ENCODE data around the gene MTCH1. TPM values are rescaled to one million over a fixed set of nuclear protein-coding genes. Genes with fewer than 3 reads are reported as not detected.

Gene MTCH1
- total and polyA plus RNA-seq, 2 donors (not counting 1 experiment from before 2014, with no cell fraction given) = 91.7 to 150 TPM

GRCh38 chr6:36977470-36977941, 8.5 kb downstream of the MTCH1 start:
- Mint-ChIP-seq H3K27ac (no peak overlapping the region), H3K4me1 (peaks cover 34% of the 10 kb centered on the region), H3K9me3 (ENCODE audit: insufficient read depth) (no peaks in the 10 kb centered on the region), H3K4me3 (no peak overlapping the region), H3K27me3 (no peaks in the 10 kb centered on the region)
- ChIA-PET POLR2A (interaction anchor here (0.6 to 1.4 kb wide), 4 partner anchors 40 to 211 kb away, joined by 3 to 18 read pairs (median 4); no protein-coding TSS in a partner anchor), CTCF (interaction anchor here (0.5 to 9.7 kb wide), 28 partner anchors 9 to 335 kb away, joined by 3 to 223 read pairs (median 5); partner anchors contain the start of genes C6orf89, MTCH1, PI16 and PPIL1)
- no peak overlapping the region for H3K4me2 ChIP-seq (replicated peaks; ENCODE audit: low read depth, low read length, poor library complexity, severe bottlenecking)
- H3K27me3 ChIP-seq (replicated peaks in 1 of 4; ENCODE audit: control extremely low read depth in 1 of 4, control insufficient read depth in 3 of 4, insufficient read depth in 4 of 4, low read length in 3 of 4) = no peaks in the 10 kb centered on the region
- no peak overlapping the region for H3K4me3 ChIP-seq (ENCODE audit: control extremely low read depth in 1 of 5, extremely low read depth in 1 of 5, insufficient read depth in 1 of 5, low read depth in 2 of 5, low read length in 4 of 5)
- intact Hi-C loops (cut with micrococcal nuclease) = loop anchor here (1.0 kb wide), 3 partner anchors 30 to 233 kb away; no protein-coding TSS in a partner anchor
- ATAC-seq (ENCODE audit: low read depth) = peak; percentile 75
- H3K79me2 ChIP-seq (ENCODE audit: control insufficient read depth, insufficient read depth, low read length) = peaks cover 45% of the 10 kb centered on the region
- H3K27ac ChIP-seq (ENCODE audit: low read length in 2 of 2) = no peak overlapping the region
- WGBS (ENCODE audit: insufficient coverage) = 92% methylated on average over 10 of the region's 16 CpGs
- H3K4me1 ChIP-seq (ENCODE audit: control insufficient read depth in 2 of 2, insufficient read depth in 2 of 2, low read length in 2 of 2) = no peaks in the 10 kb centered on the region
- H3K9me3 ChIP-seq (ENCODE audit: control extremely low read depth in 1 of 3, control insufficient read depth in 2 of 3, insufficient read depth in 1 of 3, low read length in 2 of 3) = no peaks in the 10 kb centered on the region
- TF ChIP-seq EZH2 (IDR thresholded peaks at IDR 0.05; ENCODE audit: borderline replicate concordance, insufficient read depth, low read depth, low read length, poor library complexity, severe bottlenecking) (no peak), CTCF (IDR thresholded peaks at IDR 0.05) (peak; percentile 72)
- peak; percentile 69 for DNase-seq
- H2AFZ ChIP-seq (ENCODE audit: insufficient read depth, low read depth, low read length, poor library complexity, severe bottlenecking) = no peak overlapping the region
- peaks cover under 1 to 83% of the 10 kb centered on the region in 2 experiments for H3K36me3 ChIP-seq (replicated peaks in 1 of 2; ENCODE audit: control extremely low read depth in 1 of 2, control insufficient read depth in 1 of 2, extremely low read depth in 1 of 2, insufficient read depth in 2 of 2, low read length in 1 of 2)
- H3K9ac ChIP-seq (ENCODE audit: low read length) = no peak overlapping the region
- H4K20me1 ChIP-seq (ENCODE audit: control insufficient read depth, insufficient read depth, low read length, poor library complexity, severe bottlenecking) = peaks cover 71% of the 10 kb centered on the region

- DNase-seq = no peak
- H3K9me3 Mint-ChIP-seq (ENCODE audit: insufficient read depth) = no peaks in the 10 kb centered on the region
- H4K20me1 ChIP-seq (ENCODE audit: control insufficient read depth, insufficient read depth, low read length, poor library complexity, severe bottlenecking) = peaks cover 67% of the 10 kb centered on the region
- H3K27ac Mint-ChIP-seq = no peak overlapping the region
- H3K4me3 ChIP-seq (ENCODE audit: control extremely low read depth in 1 of 5, extremely low read depth in 1 of 5, insufficient read depth in 1 of 5, low read depth in 2 of 5, low read length in 4 of 5) = no peak overlapping the region
- TF ChIP-seq EZH2 (IDR thresholded peaks at IDR 0.05; ENCODE audit: borderline replicate concordance, insufficient read depth, low read depth, low read length, poor library complexity, severe bottlenecking) (no peak), CTCF (IDR thresholded peaks at IDR 0.05) (no peak)
- no peaks in the 10 kb centered on the region for H3K9me3 ChIP-seq (ENCODE audit: control extremely low read depth in 1 of 3, control insufficient read depth in 2 of 3, insufficient read depth in 1 of 3, low read length in 2 of 3)
- CTCF ChIA-PET = interaction anchor here (0.6 to 9.7 kb wide), 16 partner anchors 9 to 445 kb away, joined by 3 to 223 read pairs (median 6); partner anchors contain the start of gene MTCH1
- intact Hi-C loops (cut with micrococcal nuclease) = loop anchor here (1.0 kb wide), 3 partner anchors 30 to 233 kb away; no protein-coding TSS in a partner anchor
- no peak overlapping the region for H3K4me2 ChIP-seq (replicated peaks; ENCODE audit: low read depth, low read length, poor library complexity, severe bottlenecking)
- no peak overlapping the region for H3K4me3 Mint-ChIP-seq
- H3K27ac ChIP-seq (ENCODE audit: low read length in 2 of 2) = no peak overlapping the region
- peaks cover 31% of the 10 kb centered on the region for H3K4me1 Mint-ChIP-seq
- WGBS (ENCODE audit: insufficient coverage) = 100% methylated on average over 6 of the region's 6 CpGs
- H3K79me2 ChIP-seq (ENCODE audit: control insufficient read depth, insufficient read depth, low read length) = peaks cover 41% of the 10 kb centered on the region
- no peaks in the 10 kb centered on the region for H3K4me1 ChIP-seq (ENCODE audit: control insufficient read depth in 2 of 2, insufficient read depth in 2 of 2, low read length in 2 of 2)
- no peak overlapping the region for H3K9ac ChIP-seq (ENCODE audit: low read length)
- ATAC-seq (ENCODE audit: low read depth) = no peak
- H2AFZ ChIP-seq (ENCODE audit: insufficient read depth, low read depth, low read length, poor library complexity, severe bottlenecking) = no peak overlapping the region
- no peaks in the 10 kb centered on the region for H3K27me3 Mint-ChIP-seq
- H3K36me3 ChIP-seq (replicated peaks in 1 of 2; ENCODE audit: control extremely low read depth in 1 of 2, control insufficient read depth in 1 of 2, extremely low read depth in 1 of 2, insufficient read depth in 2 of 2, low read length in 1 of 2) = peaks cover 2 to 87% of the 10 kb centered on the region in 2 experiments
- POLR2A ChIA-PET = interaction anchor here (0.5 to 1.4 kb wide), 3 partner anchors 23 to 52 kb away, joined by 3 to 18 read pairs (median 4); no protein-coding TSS in a partner anchor
- no peaks in the 10 kb centered on the region for H3K27me3 ChIP-seq (replicated peaks in 1 of 4; ENCODE audit: control extremely low read depth in 1 of 4, control insufficient read depth in 3 of 4, insufficient read depth in 4 of 4, low read length in 3 of 4)
Observed at GRCh38 chr6:36976931-36977330, 9.1 kb downstream of the MTCH1 start.
